GM18870 (cell line): ENCODE data around the gene ANKRA2.
"Not testable (repeated sequence)": the region's sequence is repeated elsewhere in the genome, so short reads cannot be mapped to it uniquely, and the experiment has no call there.

ENCODE experiments used
- ATAC-seq: cut with Tn5 transposase; IDR thresholded peaks from one replicate; pipeline ENCODE4 v1.9.1; 2021; ENCODE audit warnings: moderate library complexity; ENCODE audit not compliant: unreplicated experiment

ANKRA2 gene

DNA sequence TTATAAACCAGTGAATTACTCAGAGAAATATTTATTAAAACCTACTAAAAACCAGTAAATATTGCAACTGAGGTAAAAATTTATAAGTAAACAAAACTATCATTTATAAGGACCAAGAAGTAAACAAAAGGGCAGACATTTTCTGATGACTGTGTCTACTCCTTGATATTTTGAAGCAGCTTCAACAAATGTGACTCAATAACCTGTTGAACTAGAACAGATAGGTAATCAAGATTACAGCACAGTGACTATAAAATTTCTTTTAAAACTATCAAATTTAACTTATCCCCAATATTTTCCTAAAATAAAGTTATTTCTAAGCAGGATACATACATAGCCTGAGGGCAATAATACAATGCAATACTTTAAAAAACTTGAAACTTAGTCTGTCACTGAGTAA is 12.8 kb downstream of the ANKRA2 start:
- no peak for ATAC-seq

- ATAC-seq, result no peak
Observed at GRCh38 chr5:73550016-73550415, 15.4 kb downstream of the ANKRA2 start.

DNA sequence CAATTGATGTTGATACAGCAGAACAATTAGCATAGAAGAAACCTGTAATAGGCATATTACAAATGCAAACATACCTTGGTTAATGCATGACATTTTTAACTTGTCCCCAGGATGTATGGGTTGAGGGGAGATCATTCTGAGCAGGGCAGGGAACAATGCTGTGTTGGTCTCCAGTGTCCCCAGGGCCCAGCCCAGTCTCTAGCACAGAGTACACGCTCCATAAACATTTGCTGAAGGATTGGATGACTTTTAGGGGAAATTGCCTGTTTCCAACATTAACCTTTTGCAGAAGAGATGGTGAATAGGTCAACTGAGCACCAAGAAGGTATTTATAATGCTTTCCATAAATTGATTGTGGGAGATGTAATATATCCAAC is 20.0 kb downstream of the ANKRA2 start:
- ATAC-seq, result no peak

DNA sequence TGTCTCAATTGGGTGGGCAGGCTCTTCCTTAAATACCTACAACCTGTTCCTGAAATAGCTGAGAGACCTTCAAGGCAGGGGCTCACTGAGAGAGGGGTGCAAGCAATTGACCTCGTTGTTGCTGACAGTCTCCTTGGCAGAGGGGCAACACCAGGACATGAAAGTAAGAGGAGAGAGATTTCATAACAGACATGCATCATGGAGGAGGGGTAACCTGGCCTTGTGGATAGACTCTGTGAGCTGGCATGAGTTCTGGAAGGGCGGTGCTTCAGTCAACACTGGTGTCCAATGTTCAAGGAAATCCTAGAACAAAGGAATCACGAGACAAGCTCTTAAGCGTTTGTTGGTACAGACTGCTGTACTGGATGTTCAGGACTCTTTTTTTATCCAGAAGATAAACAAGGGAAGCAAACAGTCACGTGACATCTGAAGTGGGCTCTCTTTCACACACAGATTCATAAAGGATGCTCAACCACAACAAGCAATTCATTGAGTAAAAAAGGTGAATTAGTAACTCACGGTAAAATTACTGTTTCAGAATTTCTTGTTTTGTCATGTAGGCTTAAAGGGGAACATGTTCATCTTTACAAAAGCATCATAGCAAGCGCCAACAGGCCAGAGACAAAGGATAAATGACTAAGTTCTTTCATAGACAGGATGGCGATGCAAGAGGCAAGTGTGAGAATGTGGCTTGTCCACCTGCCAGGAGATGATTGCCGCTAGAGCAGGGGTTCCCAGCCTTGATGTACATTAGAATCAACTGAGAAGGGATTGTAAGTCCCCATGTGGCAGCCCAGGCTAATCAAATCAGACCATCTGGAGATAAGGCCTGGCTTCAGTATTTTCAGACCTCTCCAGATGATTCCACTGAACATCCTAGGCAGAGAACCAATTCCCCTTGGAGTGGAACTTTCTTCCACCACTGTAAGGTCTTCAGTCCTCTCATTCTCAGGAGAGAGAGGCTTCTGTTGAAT is 20.7 kb downstream of the ANKRA2 start:
- ATAC-seq, result no peak

- no peak for ATAC-seq
Observed at GRCh38 chr5:73542020-73542419, 23.4 kb downstream of the ANKRA2 start.

DNA sequence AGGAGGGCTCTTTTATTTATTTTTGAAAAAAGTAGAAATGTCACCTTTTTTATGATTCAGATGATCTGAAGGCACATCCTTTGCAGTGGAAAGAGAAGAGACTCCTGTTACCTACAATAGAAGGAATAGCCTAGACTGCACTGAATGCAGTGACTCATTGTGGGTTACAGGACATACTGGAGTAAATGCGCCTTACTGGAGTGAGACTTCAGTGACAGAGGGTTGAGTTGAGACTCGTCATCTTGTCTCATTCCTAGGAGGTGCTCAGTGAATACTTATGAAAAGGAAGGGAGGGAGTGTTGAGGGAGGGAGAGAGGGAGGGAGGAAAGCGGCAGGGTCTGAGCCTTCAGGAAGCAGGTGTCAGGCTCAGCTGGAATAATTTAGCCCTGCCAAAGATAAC is 25.2 kb downstream of the ANKRA2 start:
- no peak for ATAC-seq

DNA sequence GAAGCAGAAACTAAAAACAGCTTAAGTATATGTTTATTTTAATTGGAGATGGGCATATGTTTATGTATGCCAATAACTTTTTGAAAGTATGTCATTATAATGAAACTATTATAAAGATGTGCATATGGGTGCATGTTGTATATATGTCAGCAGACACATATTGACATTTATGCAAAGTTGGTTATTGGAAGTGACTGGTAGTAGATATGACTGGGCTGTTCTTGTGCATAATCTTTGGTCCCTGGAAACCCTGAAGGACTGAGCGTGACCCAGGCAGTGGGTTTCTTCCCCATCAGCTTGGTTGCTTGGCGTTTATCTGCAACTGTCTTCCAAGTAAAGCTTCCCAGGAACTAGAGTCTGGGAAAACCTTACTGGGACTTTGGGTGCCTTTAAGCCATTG is 25.7 kb downstream of the ANKRA2 start:
- no peak for ATAC-seq

GRCh38 chr5:73534971-73535370 is 30.5 kb downstream of the ANKRA2 start:
- ATAC-seq, result no peak

DNA sequence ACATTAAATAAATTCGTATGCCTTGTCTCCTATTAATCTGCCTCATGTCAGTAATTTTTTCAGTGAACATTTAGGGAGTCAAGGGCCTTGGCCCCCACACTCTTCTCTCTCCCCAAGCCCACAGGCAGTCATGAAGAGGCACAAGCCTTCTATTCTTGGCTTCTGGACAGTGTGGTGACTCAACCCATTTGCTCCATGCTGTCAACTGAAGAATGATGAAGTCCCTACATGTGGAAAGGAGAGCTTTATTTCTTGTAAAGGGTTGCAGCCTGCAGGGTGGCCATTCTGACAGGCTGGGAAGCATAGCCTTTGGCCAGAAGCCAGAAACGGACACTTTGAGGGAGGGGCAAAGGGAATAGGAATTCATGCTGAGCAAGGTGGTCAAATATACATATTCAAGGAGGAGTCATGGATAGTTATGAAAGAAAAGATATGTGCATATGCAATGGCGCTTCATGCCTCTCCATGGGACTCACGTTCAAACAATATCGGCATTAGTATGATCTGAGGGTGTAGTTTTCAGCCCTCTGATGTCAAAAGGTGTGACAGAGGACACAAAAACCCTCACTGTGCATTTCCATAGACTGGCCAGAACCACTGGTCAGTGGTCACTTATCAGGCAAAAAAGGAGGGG is 31.3 kb downstream of the ANKRA2 start:
- ATAC-seq, result no peak

- ATAC-seq, result no peak
Observed at GRCh38 chr5:73532195-73532594, 33.2 kb downstream of the ANKRA2 start.

GRCh38 chr5:73531356-73531755 is 34.1 kb downstream of the ANKRA2 start:
- no peak for ATAC-seq

- ATAC-seq, result no peak
Observed at GRCh38 chr5:73529081-73529480, 36.4 kb downstream of the ANKRA2 start.

- no peak for ATAC-seq
Observed at GRCh38 chr5:73528248-73528647, 37.2 kb downstream of the ANKRA2 start.

DNA sequence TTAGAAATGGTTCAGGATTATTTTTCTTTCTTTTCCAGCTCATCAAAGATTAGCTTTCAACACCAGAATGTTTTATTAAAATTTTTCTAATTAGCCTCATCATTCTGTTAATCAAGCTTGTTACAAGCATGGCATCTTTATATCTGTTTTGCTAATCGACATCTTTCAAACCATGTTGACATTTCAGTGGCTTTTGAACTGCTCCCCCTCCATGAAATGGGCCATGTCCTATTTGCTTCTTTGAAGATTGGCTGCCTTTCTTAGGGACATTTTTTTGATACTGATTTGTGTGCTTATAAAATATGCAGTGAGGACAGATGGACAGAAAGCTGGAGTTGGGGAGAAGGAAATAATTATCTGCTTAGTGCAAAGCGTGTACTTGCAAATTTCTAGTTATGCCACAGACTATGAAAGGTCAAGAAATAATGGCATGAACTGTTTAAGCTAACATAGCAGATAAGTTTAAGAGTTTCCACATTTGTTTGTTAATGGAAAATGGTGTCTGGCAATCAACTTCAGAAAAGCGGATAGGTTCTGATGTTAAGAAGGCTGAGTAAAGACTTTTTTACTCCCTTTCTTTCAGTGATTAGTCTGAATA is 39.7 kb downstream of the ANKRA2 start:
- no peak for ATAC-seq

DNA sequence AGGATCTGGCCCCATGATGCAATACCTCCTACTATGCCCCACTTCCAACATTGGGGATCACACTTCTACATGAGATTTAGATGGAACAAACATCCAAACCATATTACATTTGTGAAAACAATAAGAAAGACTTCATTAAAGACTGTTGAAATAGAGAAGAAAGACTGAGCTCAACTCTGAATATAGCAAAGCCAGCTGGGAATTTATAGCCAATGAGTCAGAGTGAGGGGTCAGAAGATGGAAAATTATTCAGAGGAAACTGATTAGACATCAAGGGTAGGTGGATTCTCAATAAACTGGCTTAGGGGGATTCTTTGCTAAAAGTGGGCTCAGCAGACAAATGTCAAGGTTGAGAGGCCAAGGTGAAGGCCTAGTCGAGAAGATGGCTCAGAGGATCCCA is 41.6 kb downstream of the ANKRA2 start:
- ATAC-seq, result no peak

DNA sequence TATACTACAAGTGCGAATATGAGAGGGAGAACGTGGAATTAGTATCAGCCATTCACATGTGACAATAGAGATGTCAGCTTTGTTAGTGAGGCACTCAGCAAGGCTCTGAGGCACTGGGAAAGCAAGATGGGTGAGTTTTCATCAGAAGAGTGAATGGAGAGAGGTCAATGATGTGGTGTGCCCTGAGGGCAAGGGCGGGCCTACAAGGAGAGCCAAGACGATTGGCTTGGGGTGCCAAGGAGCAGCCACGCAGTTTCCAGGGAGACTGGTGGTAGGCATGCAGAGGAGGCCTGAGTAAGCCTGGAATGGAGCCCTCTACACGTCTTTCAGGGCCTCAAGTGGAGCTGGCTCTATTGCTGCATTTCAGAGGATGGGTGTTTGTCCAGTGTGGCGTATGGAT is 42.5 kb downstream of the ANKRA2 start:
- ATAC-seq, result no peak

DNA sequence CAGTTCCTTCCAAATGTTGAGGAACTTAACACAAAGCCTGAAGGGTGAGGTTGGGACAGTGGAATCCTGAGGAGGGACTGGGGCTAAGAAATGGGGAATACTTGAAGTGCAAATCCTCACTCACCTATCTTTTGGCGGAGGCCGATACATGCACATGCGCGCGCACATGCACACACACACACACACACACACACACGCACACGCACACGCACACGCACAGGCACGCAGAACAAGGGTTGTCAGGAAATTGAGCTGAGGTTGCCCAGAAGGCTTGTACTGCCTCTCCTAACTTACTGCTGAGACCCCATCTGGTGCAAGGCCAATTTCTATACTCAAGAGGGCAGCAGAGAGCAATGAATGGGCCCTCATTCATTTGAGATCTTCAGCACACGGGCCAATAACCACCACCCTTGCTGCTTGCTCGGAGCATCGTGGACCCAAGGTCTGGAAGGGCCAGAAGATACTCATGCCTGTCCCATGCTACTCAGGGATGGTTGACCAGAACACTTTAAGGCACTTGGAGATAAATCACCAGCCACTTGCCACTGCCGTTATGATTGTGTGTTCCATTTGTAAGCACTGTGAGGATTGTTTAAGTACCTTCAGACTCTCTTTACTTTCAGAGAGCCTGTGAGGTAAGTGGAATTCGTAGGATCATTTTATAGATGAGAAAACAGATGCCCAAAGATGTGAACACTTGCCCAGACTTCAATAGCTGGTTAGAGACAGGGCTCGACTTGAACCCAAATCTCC is 45.7 kb downstream of the ANKRA2 start:
- peak; percentile 82 for ATAC-seq

GRCh38 chr5:73515232-73515631 is 50.2 kb downstream of the ANKRA2 start:
- ATAC-seq, result no peak

DNA sequence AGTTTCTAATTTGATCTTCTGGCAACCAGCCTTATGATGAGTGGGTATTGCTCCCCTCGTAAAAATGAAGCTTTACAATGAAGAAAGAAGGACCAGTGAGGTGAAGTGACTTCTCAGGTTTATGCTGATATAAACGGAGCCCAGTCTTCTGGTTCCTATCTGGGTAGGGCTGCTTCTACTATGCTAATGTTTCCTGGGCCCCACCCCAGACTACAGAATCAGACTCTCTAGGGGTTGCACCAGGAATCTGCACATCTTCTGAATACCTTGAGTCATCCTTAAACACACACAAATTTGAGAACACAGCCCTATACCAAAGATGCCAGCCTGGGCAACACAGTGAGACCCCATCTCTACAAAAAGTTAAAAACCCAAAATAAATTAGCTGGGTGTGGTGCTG is 51.0 kb downstream of the ANKRA2 start:
- ATAC-seq, result no peak

DNA sequence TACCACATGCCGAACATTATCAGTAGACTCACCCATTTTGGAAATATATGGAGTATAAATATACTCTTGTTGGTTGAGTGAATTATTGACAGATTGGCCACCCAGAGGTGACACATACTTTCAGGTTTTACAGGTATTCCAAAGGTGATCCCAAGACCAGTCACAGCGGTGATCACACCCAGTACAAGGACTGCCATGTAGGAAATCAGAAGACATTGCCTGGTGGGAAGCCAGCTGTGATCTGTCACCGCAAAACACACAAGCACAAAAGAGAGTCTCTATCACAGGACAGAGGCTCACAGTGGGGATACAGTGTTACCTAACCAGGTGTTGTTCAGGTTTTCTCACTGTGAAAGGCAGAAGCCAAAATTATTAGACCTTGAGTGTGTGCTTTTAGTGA is 51.4 kb downstream of the ANKRA2 start:
- no peak for ATAC-seq

DNA sequence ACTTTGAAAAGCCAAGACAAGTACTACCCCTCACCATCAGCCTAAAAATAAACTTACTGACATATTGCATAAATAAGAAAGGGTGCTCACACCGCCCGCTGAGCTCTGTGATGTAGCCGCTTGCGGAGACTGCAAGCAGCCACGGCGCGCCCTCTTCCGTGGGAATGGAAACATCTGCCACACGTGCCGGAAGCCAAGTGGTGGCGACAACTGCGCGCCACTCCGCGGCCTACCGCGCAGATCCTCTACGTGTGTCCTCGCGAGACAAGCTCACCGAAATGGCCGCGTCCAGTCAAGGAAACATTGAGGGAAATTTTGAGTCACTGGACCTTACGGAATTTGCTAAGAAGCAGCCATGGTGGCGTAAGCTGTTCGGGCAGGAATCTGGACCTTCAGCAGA is 56.9 kb downstream of the ANKRA2 start:
- ATAC-seq, result not testable (repeated sequence)
